ENCODE results near the gene MAGEE2. TPM values are rescaled to one million over a fixed set of nuclear protein-coding genes. Genes with fewer than 3 reads are reported as not detected.

Gene MAGEE2
- total RNA-seq = not detected in 2 replicates

GRCh38 chrX:75784680-75785491, at the start of gene MAGEE2:
Gene MAGEE2 (minus strand): TSS chrX:75785254. CDS start chrX:75785051, 203 bp downstream.

Measured in dermis lymphatic vessel endothelial cell (primary cell).